Upper lobe of left lung (tissue), 4 donors: ENCODE measurements around the gene TRAPPC11.

Source experiments
- CTCF ChIP-seq, 6 experiments: fragments of 450-650 bp in 4 of 6; fragments of 200-600 bp in 2 of 6; sonication (generic) in 2 of 6; IDR thresholded peaks; one replicate each; pipeline ENCODE4 v1.5.1; 2016 to 2019; ENCODE audit warnings: antibody characterized with exemption in 6 of 6
- POLR2A ChIP-seq, 4 donors: fragments of 450-650 bp; IDR thresholded peaks; one replicate each; pipeline ENCODE4 v1.5.1; 2016 to 2017; ENCODE audit warnings: antibody characterized with exemption in 4 of 4, mild to moderate bottlenecking in 2 of 4
- POLR2AphosphoS5 ChIP-seq, 2 donors: sonication (generic); formaldehyde crosslinking; IDR thresholded peaks; one replicate each; pipeline ENCODE4 v1.5.1; 2017; ENCODE audit warnings: antibody characterized with exemption in 2 of 2

DNA sequence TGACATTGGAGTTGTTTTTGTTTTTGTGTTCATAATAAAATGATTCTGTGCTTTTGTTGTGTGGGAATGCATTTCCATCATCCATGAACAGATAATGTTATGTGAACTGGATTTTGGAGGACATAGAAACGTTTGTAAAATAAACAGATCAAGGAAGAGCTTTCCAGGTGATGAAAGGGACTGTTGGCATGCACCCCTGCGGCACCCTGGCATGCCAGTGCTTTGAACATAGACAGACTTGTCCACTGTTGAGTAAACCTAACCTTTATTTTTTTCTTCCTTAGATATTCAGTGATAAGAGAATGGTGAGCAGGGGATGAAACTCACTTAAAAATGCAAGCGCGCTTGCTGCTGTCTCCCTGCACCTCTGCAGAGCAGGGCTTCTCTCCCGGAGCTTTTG lies 59.8 kb downstream of the TRAPPC11 start:
- TF ChIP-seq CTCF (IDR thresholded peaks at IDR 0.05) (no peak), POLR2A (IDR thresholded peaks at IDR 0.05) (no peak), POLR2AphosphoS5 (IDR thresholded peaks at IDR 0.05) (no peak)
